Stimulated activated CD8-positive, alpha-beta memory T cell treated with anti-CD3 and anti-CD28 coated beads, Interleukin-4, amount 100 ng/mL, for 48 hours (primary cell): ENCODE data around the gene MAPK1.
"Not testable (repeated sequence)": the region's sequence is repeated elsewhere in the genome, so short reads cannot be mapped to it uniquely, and the experiment has no call there.

ENCODE experiments used
- DNase-seq: peaks from one replicate; pipeline ENCODE4 v3.0.0-alpha.2; 2020

Gene MAPK1

DNA sequence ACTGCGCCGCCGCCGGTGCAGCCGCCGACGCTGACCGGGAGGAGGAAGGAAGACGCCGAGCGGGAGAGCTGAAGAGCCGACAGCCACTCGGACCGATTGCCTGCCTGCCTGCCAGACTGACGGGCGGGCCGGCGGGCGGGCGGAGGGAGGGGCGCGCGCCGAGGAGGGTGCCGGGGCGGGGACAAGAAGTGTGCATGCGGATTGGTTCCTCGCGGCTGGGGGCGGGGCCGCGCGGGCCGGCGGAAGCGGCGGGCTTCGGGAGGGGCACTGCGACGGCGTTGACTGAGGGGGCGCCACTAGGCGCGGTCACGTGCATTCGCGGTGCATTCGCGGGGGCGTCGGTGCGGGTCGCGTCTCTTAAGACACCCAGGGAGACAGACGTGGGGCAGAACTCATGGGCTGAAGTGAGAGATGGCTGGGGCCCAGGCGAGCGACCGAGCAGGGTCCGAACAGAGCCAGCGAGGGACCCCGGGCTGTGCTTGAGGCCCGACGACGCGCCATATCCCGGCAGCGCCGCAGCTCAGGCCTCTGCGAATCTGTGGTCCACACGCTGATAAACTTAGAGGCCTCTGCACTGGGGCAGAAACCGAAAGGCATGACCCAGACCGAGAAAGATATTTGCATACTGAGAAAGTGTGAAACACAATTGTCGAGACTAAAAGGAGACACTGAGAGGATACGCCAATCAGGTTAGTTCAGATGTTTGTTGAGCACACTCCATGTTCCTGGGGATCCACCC lies at the start of gene MAPK1:
TSS of gene MAPK1 (minus strand) at position 118 of the 739 bp plus-strand sequence. CDS start 205 bp downstream, outside the sequence.
- DNase-seq = peak; percentile 96

GRCh38 chr22:21916309-21916918 lies 49.0 kb upstream of the MAPK1 start:
- DNase-seq = no peak

GRCh38 chr22:21915624-21916308 lies 48.3 kb upstream of the MAPK1 start:
- DNase-seq = no peak

DNA sequence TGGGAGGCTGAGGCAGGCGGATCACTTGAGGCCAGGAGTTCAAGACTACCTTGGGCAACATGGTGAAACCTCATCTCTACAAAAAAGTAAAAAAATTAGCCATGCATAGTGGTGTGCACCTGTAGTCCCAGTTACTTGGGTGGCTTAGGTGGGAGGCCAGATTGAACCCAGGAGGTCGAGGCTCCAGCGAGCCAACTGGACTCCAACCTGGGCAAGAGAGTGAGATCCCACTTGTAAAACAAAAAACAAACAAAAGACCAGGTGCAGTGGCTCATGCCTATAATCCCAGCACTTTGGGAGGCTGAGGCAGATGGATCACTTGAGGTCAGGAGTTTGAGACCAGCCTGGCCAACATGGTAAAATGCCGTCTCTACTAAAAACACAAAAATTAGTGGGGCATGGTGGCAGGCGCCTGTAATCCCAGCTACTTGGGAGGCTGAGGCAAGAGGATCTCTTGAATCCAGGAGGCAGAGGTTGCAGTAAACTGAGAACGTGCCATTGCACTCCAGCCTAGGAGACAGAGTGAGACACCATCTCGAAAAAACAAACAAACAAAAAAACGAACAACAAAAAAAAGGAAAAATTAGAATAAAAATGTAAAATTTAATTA lies 46.7 kb upstream of the MAPK1 start:
- not testable (repeated sequence) for DNase-seq

DNA sequence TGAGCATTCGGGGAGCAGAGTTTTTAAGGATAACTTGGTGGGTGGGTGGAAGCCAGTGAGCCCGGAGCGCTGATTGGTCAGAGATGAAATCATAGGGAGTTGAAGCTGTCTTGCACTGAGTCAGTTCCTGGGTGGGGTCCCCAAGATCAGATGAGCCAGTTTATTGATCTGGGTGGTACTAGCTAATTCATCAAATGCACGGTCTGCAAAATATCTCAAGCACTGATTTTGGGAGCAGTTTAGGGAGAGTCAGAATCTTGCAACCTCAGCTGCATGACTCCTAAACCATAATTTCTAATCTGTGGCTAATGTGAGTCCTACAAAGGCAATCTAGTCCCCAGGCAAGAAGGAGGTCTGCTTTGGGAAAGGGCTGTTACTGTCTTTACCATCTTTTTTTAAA lies 42.9 kb upstream of the MAPK1 start:
- DNase-seq = not testable (repeated sequence)

DNA sequence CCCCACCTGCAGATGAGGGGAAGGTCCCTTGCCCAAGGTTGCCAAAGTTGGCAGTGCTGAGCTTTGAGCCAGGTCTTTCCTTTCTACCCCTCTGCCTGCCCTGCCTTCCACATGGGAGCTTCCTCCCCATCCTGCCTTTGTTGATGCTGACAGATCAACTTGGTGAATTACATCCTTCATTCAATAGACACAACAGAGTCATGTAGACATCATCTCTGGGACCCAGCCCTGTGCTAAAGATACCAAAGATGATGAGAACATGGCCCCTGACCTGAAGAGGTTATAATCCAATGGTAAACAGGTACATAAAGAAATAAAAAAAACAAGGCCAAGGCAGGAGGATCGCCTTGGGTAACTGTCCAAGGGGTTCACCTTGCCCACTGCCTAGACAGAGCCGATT lies 42.4 kb upstream of the MAPK1 start:
- DNase-seq = no peak

DNA sequence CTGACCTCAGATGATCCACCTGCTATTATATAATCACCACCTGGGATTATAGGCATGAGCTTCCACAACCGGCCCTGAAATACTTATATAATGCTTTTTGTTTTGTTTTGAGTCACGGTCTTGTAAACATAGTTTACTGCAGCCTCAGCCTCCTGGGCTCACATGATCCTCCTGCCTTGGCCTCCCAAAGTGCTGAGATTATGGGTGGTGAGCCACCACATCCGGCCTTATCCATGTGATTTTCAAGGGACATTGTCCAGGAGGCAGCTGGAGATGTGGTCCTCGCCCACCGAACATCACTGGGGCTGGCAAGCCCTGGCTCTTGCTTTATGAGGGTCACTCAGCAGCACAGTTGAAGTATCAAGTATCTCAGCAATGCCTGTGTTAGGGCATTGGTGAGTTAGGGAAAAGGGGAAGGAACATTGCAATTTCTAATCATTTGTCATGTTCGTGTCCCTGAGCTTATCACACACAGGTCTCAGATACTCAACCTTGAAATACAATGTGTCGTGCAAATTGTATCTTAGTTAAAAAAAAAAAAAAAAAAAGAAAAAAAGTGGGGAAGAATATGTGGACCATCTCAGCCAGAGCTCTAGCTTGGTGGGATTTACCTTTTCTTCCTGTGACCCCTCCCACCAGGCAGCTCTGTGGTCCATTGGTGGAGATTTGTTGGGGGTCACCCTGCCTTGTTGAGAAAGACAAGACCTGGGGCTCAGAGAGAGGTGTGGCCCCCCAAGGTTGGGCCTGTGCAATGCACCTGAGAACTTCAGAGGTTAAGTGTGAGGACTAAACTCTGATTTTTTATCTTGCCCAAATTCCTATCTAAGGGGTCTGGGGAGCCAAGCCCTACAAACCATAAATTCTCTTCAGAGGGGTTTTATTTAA lies 40.4 kb upstream of the MAPK1 start:
- DNase-seq = no peak

- DNase-seq = not testable (repeated sequence)
Observed at GRCh38 chr22:21905234-21905633, 37.8 kb upstream of the MAPK1 start.

- no peak for DNase-seq
Observed at GRCh38 chr22:21904250-21904789, 36.9 kb upstream of the MAPK1 start.

- DNase-seq = no peak
Observed at GRCh38 chr22:21903283-21903682, 35.8 kb upstream of the MAPK1 start.

GRCh38 chr22:21902296-21903087 lies 35.0 kb upstream of the MAPK1 start:
- no peak for DNase-seq

- no peak for DNase-seq
Observed at GRCh38 chr22:21898354-21898896, 31.0 kb upstream of the MAPK1 start.

GRCh38 chr22:21896951-21897513 lies 29.6 kb upstream of the MAPK1 start:
- DNase-seq = no peak

- not testable (repeated sequence) for DNase-seq
Observed at GRCh38 chr22:21896275-21896674, 28.8 kb upstream of the MAPK1 start.

GRCh38 chr22:21894799-21895198 lies 27.4 kb upstream of the MAPK1 start:
- no peak for DNase-seq

- no peak for DNase-seq
Observed at GRCh38 chr22:21889251-21889990, 22.0 kb upstream of the MAPK1 start.

GRCh38 chr22:21887841-21888240 lies 20.4 kb upstream of the MAPK1 start:
- no peak for DNase-seq

GRCh38 chr22:21883930-21884329 lies 16.5 kb upstream of the MAPK1 start:
- DNase-seq = not testable (repeated sequence)

- not testable (repeated sequence) for DNase-seq
Observed at GRCh38 chr22:21882754-21883333, 15.4 kb upstream of the MAPK1 start.
